Inflammatory macrophage (primary cell): Measurements from ENCODE around the gene HSPB8.

Source experiments
- DNase-seq, 2 donors: peaks; one replicate each; pipeline ENCODE4 v3.0.0-alpha.2; 2020 to 2022

HSPB8 gene

DNA sequence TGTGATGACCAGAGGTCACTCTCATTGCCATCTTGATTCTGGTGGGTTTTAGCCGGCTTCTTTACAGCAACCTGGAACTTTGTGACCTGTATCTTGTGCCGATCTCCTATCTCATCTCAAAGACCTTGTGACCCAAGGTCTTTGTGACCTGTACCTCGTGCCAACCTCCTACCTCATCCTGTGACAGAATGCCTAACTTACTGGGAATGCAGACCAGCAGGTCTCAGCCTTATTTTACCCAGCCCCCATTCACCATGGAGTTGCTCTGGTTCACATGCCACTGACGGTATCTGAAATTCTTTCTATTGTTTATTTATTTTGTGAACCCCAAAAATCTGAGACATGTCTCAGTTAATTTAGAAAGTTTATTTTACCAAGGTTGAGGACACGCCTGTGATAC lies 7.4 kb upstream of the HSPB8 start:
- no peak for DNase-seq

DNA sequence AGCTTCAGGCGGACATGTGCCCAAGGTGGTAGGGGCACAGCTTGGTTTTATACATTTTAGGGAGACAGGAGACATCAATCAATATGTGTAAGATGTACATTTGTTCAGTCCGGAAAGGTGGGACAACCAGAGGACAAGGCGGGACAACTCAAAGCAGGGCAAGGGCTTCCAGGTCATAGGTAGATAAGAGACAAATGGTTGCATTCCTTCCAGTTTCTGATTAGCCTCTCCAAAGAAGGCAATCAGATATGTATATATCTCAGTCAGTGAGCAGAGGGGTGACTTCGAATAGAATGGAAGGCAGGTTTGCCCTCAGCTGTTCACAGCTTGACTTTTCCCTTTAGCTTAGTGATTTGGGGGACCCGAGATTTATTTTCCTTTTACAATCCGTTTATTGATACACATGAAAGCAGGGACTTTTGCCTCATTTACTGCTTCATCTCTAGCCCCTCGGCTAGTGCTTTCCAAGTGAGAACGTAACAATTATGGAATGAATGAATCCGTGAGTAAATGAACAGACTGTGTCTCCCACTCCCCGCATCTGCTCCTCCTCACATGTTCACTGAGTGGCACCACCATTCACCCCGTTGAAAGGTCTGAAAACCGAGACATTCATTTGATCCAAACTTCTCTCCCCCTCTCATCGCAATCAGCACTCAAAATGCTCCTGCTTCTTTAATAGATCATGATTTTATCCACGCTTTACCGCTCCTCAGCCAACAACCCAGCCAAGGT lies 6.9 kb upstream of the HSPB8 start:
- DNase-seq, result no peak

DNA sequence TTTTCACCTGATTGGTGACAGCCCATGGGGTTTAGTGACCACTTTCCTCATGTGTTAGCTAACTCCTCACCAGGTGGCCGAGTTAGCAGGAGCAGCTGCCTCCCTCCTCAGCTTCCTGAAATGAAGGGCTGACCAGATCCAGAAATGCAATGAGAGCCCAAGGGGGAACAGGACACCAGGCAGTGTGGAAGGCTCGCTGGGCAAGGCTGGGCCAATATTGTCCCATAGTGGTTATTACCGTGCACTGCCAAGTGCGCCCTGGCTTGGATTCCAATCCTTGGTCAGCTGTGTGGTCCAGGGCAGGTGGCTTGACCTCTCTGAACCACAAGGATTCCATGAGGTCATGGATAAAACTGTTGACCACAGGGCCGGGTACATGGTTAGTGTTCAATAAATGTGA lies 3.6 kb upstream of the HSPB8 start:
- DNase-seq, result no peak

DNA sequence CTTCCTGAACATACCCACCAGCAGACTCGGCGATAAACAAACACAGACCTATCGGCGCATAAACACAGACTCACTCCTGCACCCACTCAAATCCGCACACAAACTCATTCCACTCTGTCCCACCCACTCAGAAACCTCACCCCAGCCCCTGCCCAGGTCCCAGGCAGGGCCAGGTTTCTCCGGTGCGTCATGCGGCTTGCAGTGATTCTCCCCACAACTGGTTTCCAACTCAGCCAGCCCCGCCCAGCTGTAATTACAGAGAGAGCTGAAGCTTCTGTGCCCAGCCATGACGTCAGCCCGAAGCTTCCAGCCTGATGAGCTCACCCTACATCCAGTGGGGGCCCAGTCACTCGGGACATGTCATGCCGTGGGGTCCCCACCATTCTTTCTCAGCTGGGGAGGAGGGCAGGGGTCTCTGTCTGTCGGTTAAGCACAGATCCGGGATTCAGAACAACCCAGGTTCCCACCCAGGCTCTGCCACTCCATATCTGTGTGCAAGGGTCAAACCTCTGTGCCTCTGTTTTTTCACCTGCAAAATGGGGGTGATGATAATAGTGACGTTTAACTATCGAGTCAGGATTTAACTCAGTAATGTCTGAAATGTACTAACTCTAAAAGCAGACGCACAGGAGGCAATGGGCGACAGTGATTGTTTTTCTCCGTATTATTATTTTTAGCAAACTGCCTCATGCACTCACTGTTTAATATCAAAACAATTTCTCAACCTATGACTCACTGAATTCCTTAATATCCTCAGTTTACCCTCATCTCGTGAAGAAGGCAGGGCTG lies 2.3 kb upstream of the HSPB8 start:
- DNase-seq, result no peak

DNA sequence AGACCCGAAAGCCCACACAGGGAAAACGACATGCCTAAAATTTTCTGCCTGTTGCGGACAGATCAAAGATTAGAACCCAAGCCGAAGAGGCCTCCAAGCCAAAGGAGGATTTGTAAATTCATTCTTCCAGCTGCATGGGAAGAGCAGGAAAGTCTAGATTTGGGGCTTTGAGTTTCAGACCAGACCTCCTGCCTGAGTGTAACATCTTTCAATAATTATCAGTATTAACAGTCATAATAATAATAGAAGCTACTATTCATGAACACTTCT lies 1.7 kb upstream of the HSPB8 start:
- no peak for DNase-seq

DNA sequence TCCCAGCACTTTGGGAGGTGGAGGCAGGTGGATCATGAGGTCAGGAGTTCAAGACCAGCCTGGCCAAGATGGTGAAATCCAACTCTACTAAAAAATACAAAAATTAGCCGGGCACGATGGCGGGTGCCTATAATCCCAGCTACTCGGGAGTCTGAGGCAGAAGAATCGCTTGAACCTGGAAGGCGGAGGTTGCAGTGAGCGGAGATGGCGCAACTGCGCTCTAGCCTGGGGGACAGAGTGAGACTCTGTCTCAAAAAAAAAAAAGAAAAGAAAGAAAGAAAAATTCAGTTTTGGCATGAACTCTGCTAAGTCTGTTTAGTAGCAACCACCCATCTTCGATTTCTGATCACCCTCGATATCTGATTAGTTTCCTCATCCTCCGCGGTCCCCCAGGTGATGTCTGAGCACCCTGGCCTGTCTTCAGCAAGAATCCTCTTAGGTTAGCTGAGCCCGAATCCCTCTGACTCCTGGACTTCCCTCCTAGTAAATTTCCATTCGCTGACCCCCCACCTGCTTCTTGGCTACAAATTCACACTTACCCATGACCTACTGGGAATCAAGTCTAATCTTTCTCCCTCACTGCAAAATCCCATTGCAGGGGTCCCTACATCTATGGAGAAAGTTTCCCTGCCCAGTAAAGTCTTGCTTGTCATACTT lies 879 bp upstream of the HSPB8 start:
- DNase-seq, result no peak

DNA sequence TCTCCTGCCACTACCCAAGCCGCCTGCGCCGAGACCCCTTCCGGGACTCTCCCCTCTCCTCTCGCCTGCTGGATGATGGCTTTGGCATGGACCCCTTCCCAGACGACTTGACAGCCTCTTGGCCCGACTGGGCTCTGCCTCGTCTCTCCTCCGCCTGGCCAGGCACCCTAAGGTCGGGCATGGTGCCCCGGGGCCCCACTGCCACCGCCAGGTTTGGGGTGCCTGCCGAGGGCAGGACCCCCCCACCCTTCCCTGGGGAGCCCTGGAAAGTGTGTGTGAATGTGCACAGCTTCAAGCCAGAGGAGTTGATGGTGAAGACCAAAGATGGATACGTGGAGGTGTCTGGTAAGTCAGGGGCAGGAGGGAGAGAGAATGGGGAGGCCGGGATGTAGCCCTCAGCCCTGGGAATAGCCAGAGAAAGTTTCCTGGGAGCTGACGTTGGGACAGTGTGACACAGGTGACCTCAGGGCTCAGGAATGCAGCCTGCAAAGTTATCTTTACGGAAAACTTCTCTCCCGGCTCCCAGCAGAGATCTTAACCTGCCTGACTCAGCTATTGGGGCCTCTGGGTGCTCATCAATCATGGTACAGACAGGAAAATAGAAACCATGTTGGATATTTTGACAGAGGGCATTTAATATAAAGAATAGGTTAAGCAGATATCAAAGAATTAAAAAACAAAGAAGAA lies 747 bp downstream of the HSPB8 start:
- no peak for DNase-seq

DNA sequence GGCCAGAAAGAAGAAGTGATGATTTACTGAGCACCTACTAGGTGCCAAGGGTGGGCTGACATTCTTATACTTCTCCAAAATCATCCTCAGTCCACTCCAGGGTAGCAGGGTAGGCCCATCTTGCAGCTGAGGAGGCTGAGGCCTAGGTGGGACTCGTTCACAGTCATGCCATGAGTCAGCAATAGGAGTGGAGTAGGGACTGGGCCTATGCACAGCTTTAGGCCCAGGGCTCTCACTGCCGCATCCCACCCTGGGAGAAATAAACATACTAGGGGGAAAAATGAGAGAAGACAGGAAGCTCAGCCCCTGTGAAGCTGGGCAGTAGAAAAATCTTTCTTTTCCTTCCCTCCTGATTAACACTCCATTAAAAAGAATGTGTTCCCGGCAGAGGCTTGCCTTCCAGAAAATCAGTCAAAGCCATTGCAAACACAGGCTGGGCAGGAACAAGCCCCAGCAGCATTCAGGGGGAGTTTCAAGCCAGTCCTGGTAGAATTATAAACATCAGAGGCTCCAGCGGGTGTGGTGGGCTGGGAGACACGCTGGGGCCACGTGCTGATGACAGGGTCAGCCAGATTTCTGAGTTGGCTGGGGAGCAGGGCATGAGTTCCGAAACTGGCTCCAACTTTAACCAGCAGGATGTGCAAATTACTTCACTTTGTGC lies 1.8 kb downstream of the HSPB8 start:
- DNase-seq, result no peak

DNA sequence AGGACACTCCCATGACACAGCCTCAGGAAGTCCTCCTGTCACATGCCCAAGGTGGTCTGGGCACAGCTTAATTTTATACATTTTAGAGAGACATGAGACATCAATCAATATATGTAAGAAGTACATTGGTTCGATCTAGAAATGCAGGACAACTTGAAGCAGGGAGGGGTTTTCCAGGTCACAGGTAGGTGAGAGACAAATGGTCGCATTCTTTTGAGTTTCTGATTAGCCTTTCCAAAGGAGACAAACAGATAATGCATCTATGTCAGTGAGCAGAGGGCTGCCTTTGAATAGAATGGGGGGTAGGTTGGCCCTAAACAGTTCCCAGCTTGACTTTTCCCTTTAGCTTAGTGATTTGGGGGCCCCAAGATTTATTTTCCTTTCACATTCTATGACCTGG lies 2.5 kb downstream of the HSPB8 start:
- no peak for DNase-seq

DNA sequence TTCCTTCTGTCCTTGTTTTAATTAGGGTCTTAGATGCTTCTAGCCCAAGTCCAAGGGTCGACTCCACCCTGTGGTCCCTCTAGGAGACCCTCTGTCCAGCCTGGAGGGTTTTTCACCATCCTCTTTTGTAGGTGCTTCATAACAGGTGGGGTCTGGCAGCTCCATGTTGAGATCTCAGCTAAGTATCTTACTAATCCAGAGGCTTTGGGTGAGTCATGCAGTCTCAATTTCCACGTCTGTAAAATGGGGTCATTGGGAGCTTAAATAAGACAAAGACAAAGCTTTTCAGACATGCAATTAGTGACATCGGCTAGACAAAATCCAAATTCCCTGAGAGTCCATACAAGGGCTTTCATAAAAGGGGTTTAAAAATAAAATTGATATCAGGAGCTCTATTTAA lies 3.2 kb downstream of the HSPB8 start:
- no peak for DNase-seq

DNA sequence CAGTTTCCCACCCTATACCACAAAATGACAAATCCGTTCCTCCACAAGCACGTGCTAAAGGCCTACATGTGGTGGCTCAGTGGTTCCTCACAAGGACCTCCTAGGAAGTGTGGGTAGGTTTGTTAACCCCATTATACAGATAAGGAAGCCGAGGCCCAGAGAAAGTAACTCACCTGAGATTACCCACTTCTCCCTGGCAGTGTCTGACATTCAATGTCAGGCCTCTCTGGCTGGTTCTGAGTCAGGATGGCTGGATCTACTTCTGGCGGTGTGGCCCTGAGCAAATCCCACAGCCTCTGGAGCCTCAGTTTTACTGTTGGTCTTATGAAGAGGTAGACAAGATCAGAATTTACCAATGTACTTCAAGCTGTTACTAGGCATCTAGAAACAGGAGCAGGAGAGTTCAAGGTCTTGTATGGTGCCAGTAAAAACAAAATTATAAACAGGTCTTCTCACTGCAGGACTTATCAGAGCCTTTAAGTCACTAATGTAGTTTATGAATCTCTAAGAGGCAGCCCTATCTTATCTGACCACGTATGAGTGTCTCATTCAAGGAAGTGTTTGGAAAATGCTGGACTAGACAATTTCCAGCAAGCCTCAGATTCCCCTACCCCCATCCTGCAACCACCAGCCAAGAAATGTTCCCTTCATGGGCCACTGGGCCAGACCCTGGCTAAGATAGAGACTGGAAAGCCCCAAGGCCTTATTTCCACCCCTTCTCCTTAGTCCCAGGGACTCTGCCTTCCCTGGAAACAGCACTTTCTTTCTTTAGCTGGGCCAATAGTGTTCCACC lies 4.2 kb downstream of the HSPB8 start:
- no peak for DNase-seq

DNA sequence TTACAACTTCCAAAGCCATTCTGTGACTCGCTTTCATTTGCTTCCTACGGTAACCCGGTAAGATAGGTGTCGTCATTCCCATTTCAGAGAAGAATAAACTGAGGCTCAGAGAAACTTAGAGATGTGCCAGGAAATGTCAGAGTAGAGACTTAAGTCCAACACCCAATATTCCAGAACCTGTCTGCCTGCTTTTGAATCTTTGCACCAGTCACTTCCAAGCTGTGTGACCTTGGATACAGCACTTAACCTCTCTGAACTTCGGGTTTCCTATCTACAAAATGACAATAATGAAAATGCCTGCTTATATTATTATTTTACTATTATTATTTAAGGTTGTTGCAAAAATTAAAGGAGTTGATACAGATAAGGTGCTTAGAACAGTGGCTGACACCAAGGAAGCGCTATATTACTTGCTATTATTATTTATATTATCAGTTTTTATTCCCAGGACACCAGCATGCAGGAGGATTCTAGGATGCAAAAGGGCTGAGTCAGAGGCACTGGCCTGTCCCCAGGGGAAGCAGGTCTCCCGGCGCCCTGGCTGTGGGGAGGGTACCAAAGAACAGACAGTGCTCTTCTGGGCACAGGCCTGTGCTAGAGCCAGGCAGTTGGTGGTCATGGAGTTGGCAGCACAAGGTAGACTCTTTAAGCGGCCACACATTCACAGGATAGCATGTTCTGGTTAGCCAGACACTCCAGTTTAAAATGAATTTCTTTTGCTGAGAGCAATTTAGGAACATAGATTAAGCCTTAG lies 5.4 kb downstream of the HSPB8 start:
- no peak for DNase-seq

DNA sequence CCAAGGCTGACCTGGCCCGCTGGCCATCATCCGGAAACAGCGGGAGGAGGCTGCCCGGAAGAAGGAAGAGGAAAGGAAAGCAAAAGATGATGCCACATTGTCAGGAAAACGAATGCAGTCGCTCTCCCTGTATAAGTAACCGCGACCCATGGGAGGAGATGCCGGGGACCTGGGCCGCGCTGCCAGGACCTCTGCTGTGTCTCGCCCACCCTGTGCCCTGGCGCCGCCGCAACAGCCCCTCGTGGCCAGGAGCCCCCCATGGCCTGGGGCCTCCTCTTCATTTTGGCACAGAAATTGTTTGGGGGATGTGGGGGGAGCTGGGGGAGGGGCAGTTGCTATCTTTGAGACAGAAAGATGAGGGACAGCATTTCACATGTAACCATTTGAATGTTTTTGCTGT lies 16.5 kb downstream of the HSPB8 start:
- no peak for DNase-seq

DNA sequence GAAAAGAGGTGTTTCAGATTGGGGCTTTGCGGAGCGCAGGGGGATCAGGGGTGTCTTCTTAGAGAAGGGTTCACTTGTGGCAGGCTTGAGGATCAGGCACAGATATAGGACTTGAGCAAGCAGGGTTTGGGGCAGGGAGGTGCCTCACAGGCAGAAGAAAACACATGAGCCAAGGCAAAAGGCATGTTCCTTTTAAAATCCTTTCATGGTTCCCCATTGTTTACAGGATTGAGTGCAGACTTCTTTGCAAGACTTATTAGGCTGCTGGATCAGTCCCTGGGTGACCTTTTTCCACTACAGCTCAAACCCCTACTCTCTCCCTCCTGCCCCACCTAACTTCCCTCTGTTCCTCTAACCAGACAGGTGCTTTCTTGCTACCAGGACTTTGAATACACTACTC lies 19.7 kb downstream of the HSPB8 start:
- DNase-seq, result no peak

DNA sequence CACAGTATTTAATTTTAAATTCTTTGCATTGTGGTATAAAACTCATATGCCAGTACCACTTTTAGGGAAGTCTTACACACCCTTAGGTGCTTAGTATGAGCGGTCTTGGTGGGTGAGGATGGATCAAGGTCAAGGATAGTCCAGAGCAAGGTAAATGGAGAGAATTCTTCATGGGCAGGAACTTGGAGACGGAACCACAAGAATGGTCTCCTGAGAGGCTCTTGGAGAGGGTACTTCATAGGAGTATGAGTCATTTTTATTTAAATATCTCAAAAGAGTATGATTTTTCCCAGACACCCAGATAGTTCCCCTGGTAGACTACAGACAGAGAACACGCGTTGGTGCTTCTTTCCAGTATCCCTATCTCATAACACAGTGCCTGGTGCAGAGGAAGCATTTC lies 21.9 kb downstream of the HSPB8 start:
- no peak for DNase-seq

DNA sequence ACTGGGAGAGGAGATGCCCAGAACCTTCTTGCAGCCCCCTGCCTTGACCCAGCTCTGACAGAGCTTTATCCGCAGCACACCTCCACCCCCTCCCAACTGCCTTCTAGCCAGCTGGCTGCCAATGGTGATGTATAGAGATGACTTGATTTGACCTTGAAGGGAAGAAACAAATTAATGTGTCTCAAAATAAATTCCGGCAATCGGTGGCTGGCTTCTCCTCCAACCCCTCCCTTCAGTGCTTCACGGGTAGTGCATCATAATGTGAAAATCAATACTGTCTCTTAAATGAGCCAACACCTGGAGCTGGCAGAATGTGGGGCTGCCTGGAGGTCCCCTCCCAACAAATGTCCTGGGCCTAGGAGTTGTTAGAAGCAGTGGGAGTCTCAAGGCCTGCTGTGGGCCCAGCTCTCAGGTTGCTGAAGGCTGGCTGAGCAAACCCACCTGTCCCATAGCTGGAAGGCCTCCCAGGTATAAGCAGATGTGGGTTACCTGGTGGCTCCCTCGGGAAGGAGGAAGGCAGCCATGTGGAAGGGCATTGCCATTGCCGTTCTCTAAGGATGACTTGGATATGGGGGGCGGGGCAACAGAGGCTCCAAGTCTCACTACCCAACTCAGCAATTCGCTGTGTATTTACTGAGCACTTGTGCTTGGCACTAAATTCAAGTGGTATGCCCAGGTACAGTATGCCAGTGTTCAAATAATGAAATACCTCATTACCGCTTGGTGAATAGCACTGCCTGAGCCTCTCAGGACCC lies 23.2 kb downstream of the HSPB8 start:
- no peak for DNase-seq

DNA sequence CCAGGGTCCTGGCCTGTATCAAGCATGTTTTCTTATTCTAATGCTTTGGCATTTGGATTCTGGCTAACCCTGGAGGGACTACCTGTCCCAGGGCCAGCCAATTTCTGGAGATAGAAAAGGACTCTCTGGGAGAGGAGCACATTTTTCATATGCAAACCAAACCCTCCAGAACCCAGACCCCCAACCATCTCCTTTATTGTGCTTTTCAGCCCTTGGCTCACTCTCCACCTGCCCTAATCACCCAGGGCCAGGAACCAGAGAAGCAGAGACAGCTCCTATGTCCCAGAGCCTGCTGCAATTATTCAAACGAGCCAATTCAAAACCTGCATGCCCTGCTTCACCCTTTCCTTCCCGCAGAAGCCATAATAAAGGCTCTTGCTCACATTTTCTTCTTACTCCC lies 23.8 kb downstream of the HSPB8 start:
- no peak for DNase-seq

DNA sequence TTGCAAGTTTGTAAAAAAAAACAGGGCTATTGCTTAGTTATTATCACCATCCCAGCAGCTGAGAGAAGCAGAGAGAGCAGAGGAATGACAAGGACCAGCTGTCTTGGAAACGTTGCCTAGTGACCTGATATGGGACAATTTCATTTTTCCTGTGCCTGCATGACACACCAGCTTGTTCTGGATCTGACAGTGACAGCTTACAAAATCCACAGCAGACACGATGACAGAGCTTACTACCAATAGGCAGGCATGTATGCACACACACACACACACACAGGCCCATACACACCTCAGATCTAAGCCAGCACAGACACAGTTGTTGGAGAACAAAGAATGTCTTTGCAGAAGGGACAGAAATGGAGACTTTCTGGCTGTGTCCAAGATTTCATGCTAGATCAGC lies 25.4 kb downstream of the HSPB8 start:
- no peak for DNase-seq

DNA sequence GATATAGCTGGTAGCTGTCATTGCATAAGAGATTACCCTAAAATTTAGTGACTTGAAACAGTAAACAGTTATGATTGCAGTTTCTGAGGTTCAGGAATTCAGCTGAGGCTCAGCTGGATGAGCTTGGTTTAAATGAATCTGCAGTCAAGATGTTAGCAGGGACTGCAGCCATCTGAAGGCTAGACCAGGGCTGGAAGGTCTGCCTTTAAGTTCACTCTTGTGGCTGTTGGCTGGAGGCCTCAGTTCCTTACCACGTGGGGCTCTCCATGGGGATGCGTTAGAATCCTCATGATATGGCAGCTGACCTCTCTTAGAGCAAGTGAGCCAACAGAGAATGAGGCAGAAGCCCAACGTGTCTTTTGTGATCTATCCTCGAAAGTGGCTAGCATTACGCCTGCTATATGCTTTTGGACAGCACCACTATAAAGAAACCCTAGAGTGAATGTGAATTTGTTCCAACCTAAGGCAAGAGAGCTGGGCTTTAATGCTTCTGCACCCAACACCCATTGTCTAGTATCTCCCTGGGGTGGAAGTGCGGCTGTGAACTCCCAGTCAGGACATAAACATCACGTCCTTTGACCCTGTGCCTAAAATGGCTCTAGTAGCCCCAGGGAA lies 26.0 kb downstream of the HSPB8 start:
- DNase-seq, result no peak
